Measurements from ENCODE around the gene RGS6.

GRCh38 chr14:72567226-72567625, 635.0 kb downstream of the RGS6 start:
- TF ChIP-seq FOXK2 (IDR thresholded peaks at IDR 0.05) = no peak
- TF ChIP-seq L3MBTL2 (conservative IDR thresholded peaks at IDR 0.05) = no peak
- no peak for TF ChIP-seq CTBP1 (IDR thresholded peaks at IDR 0.05; ENCODE audit: borderline replicate concordance)
- TF ChIP-seq FOXA1 (IDR thresholded peaks at IDR 0.05) = no peak
- no peak for TF ChIP-seq HDGF (IDR thresholded peaks at IDR 0.05; ENCODE audit: borderline replicate concordance)
- no peak for TF ChIP-seq TARDBP (IDR thresholded peaks at IDR 0.05)
- TF ChIP-seq SP1 (IDR thresholded peaks at IDR 0.05) = no peak
- TF ChIP-seq BHLHE40 (IDR thresholded peaks at IDR 0.05; ENCODE audit: borderline replicate concordance) = no peak
- no peak for TF ChIP-seq NFRKB (IDR thresholded peaks at IDR 0.05)
- TF ChIP-seq PKNOX1 (IDR thresholded peaks at IDR 0.05) = no peak
- TF ChIP-seq LEF1 (IDR thresholded peaks at IDR 0.05; ENCODE audit: borderline replicate concordance) = no peak
